ENCODE measurements around the gene PCGF3. TPM values are rescaled to one million over a fixed set of nuclear protein-coding genes. Genes with fewer than 3 reads are reported as not detected.
"Not testable (repeated sequence)": the region's sequence is repeated elsewhere in the genome, so short reads cannot be mapped to it uniquely, and the experiment has no call there.

Gene PCGF3
- total RNA-seq, 4 donors from 2014 or later, result 54.8 to 123 (median 90.5) TPM

GRCh38 chr4:687971-688853, 17.4 kb upstream of the PCGF3 start:
- peaks cover 0 to 48% (median 14%) of the 10 kb centered on the region in 4 donors for H3K4me1 ChIP-seq
- peak overlapping the region; percentile 21 to 55 (median 38) for H3K4me3 ChIP-seq
- 83 to 92% methylated on average over 12 to 16 of the region's 26 CpGs for WGBS, 2 donors
- H3K9me3 ChIP-seq, result no peaks in the 10 kb centered on the region
- peak overlapping the region; percentile 57 to 87 (median 79) for H3K27ac ChIP-seq
- no peaks in the 10 kb centered on the region for H3K36me3 ChIP-seq
- H3K27me3 ChIP-seq, result peaks cover 0 to 6% of the 10 kb centered on the region in 2 donors
- TF ChIP-seq CTCF (IDR thresholded peaks at IDR 0.05) (no peak), EP300 (IDR thresholded peaks at IDR 0.05) (no peak), POLR2A (IDR thresholded peaks at IDR 0.05) (no peak)
- DNase-seq (ENCODE audit: low spot score in 2 of 2), result no peak

GRCh38 chr4:688854-689681, 16.6 kb upstream of the PCGF3 start, which contains the start of gene SLC49A3:
Gene SLC49A3, minus strand, starts transcription at chr4:689151. Its CDS starts 24 bp downstream, at chr4:689127.
- peak within 1 kb of the TSS; percentile 57 to 87 (median 79) for H3K27ac ChIP-seq
- H3K9me3 ChIP-seq, result no peaks in the 10 kb centered on the region
- TF ChIP-seq CTCF (IDR thresholded peaks at IDR 0.05) (peak in 1 of 5 experiments; percentile 10), POLR2A (IDR thresholded peaks at IDR 0.05) (no peak)
- H3K4me3 ChIP-seq, result peak within 1 kb of the TSS; percentile 21 to 55 (median 38)
- H3K27me3 ChIP-seq, result peaks cover 0 to 11% of the 10 kb centered on the region in 2 donors
- 16 to 17% methylated on average over 15 to 18 of the region's 59 CpGs for WGBS, 2 donors
- DNase-seq (ENCODE audit: low spot score in 2 of 2), result no peak
- H3K4me1 ChIP-seq, result peaks cover 0 to 40% (median 14%) of the 10 kb centered on the region in 4 donors
- H3K36me3 ChIP-seq, result no peaks in the 10 kb centered on the region

- Histone ChIP-seq H3K36me3 (no peaks in the 10 kb centered on the region), H3K4me3 (peak overlapping the region in 2 of 4 donors; percentile 21 to 55), H3K27ac (peak overlapping the region in 3 of 4 donors; percentile 76 to 87 (median 82)), H3K9me3 (no peaks in the 10 kb centered on the region), H3K27me3 (peaks cover 0 to 11% of the 10 kb centered on the region in 2 donors), H3K4me1 (peaks cover 0 to 37% (median 14%) of the 10 kb centered on the region in 4 donors)
- WGBS, 2 donors, result 83 to 84% methylated on average over 7 to 8 of the region's 8 CpGs
- TF ChIP-seq POLR2A (IDR thresholded peaks at IDR 0.05), result no peak
- TF ChIP-seq CTCF (IDR thresholded peaks at IDR 0.05), result no peak
- no peak for TF ChIP-seq EP300 (IDR thresholded peaks at IDR 0.05)
- DNase-seq (ENCODE audit: low spot score in 2 of 2), result no peak
Observed at GRCh38 chr4:689723-690122, 15.9 kb upstream of the PCGF3 start.

- Histone ChIP-seq H3K27ac (no peak overlapping the region), H3K27me3 (peaks cover 0 to 11% of the 10 kb centered on the region in 2 donors), H3K9me3 (no peaks in the 10 kb centered on the region), H3K36me3 (no peaks in the 10 kb centered on the region), H3K4me3 (no peak overlapping the region), H3K4me1 (peaks cover 0 to 22% (median 11%) of the 10 kb centered on the region in 4 donors)
- TF ChIP-seq EP300 (IDR thresholded peaks at IDR 0.05), result no peak
- no peak for TF ChIP-seq POLR2A (IDR thresholded peaks at IDR 0.05)
- TF ChIP-seq CTCF (IDR thresholded peaks at IDR 0.05), result no peak
- no peak for DNase-seq (ENCODE audit: low spot score in 2 of 2)
- 77 to 81% methylated on average over 32 of the region's 32 CpGs for WGBS, 2 donors
Observed at GRCh38 chr4:692771-693554, 12.7 kb upstream of the PCGF3 start.

- WGBS, 2 donors, result 87 to 88% methylated on average over 12 of the region's 12 CpGs
- H3K4me1 ChIP-seq; H3K36me3 ChIP-seq; H3K9me3 ChIP-seq; H3K27me3 ChIP-seq; DNase-seq (ENCODE audit: low spot score in 2 of 2); H3K4me3 ChIP-seq; H3K27ac ChIP-seq: not testable (repeated sequence)
Observed at GRCh38 chr4:694341-694940, 11.2 kb upstream of the PCGF3 start.

Data from tibial nerve (tissue), 4 donors.